GM23338 (cell line): ENCODE results near the gene GPR35. TPM values are rescaled to one million over a fixed set of nuclear protein-coding genes. Genes with fewer than 3 reads are reported as not detected.

Experiments used
- ATAC-seq: fragments of 200-7000 bp; cut with Tn5 transposase; 3 replicates; pipeline ENCODE4 v1.9.1; 2020
- DNase-seq: peaks from one replicate; pipeline ENCODE4 v3.0.0-alpha.2; 2015; ENCODE audit warnings: low spot score
- H2AFZ ChIP-seq: fragments of 200-600 bp; sonication (generic); 2 replicates; pipeline ENCODE4 v1.8.0; 2016; ENCODE audit warnings: antibody characterized with exemption, mild to moderate bottlenecking, moderate library complexity
- H3F3A ChIP-seq: fragments of 200-600 bp; sonication (generic); replicated peaks from 2 replicates; pipeline ENCODE4 v1.8.0; 2017; ENCODE audit warnings: antibody characterized with exemption, mixed run types, low read depth
- H3K27ac ChIP-seq: fragments of 200-600 bp; sonication (generic); 2 replicates; pipeline ENCODE4 v1.6.1; 2016; ENCODE audit warnings: low read depth
- H3K27me3 ChIP-seq: fragments of 200-600 bp; sonication (generic); 2 replicates; pipeline ENCODE4 v1.8.0; 2016; ENCODE audit warnings: mild to moderate bottlenecking, mixed run types, moderate library complexity; ENCODE audit not compliant: insufficient read depth
- H3K36me3 ChIP-seq: fragments of 200-600 bp; sonication (generic); 2 replicates; pipeline ENCODE4 v1.8.0; 2016; ENCODE audit warnings: mild to moderate bottlenecking; ENCODE audit not compliant: insufficient read depth
- H3K4me1 ChIP-seq: fragments of 200-600 bp; sonication (generic); 2 replicates; pipeline ENCODE4 v1.8.0; 2016; ENCODE audit warnings: mild to moderate bottlenecking, moderate library complexity; ENCODE audit not compliant: insufficient read depth
- H3K4me2 ChIP-seq: fragments of 200-600 bp; sonication (generic); 2 replicates; pipeline ENCODE4 v1.7.1; 2017; ENCODE audit warnings: mixed run types
- H3K4me3 ChIP-seq: fragments of 200-600 bp; sonication (generic); 2 replicates; pipeline ENCODE4 v1.6.1; 2016; ENCODE audit warnings: mixed run types
- H3K79me2 ChIP-seq: fragments of 200-600 bp; sonication (generic); replicated peaks from 2 replicates; pipeline ENCODE4 v1.8.0; 2017; ENCODE audit warnings: mild to moderate bottlenecking; ENCODE audit not compliant: insufficient read depth
- H3K9me2 ChIP-seq: fragments of 200-600 bp; sonication (generic); 2 replicates; pipeline ENCODE4 v1.8.0; 2017; ENCODE audit not compliant: insufficient read depth
- H4K20me1 ChIP-seq: fragments of 200-600 bp; sonication (generic); replicated peaks from 2 replicates; pipeline ENCODE4 v1.8.0; 2017; ENCODE audit warnings: mild to moderate bottlenecking; ENCODE audit not compliant: insufficient read depth
- H3K27ac Mint-ChIP-seq: 2 replicates; pipeline ENCODE4 v1.8.0; 2020; ENCODE audit warnings: inconsistent platforms, mild to moderate bottlenecking, moderate library complexity, mixed read lengths
- H3K27me3 Mint-ChIP-seq: 3 replicates; pipeline ENCODE4 v1.8.0; 2022; ENCODE audit warnings: low read depth, mild to moderate bottlenecking, moderate library complexity, mixed read lengths, inconsistent platforms; ENCODE audit not compliant: insufficient read depth, poor library complexity
- H3K36me3 Mint-ChIP-seq: 3 replicates; pipeline ENCODE4 v1.8.0; 2021; ENCODE audit warnings: low read depth, mild to moderate bottlenecking, inconsistent platforms, moderate library complexity, mixed read lengths
- H3K4me1 Mint-ChIP-seq: 3 replicates; pipeline ENCODE4 v1.8.0; 2020; ENCODE audit warnings: mild to moderate bottlenecking, inconsistent platforms, mixed read lengths
- H3K4me3 Mint-ChIP-seq: 3 replicates; pipeline ENCODE4 v1.8.0; 2021; ENCODE audit warnings: moderate library complexity, mild to moderate bottlenecking, inconsistent platforms, mixed read lengths
- H3K9me3 Mint-ChIP-seq: 3 replicates; pipeline ENCODE4 v1.8.0; 2020; ENCODE audit warnings: moderate library complexity, mild to moderate bottlenecking, inconsistent platforms, mixed read lengths
- EZH2phosphoT487 ChIP-seq: fragments of 200-600 bp; sonication (generic); IDR thresholded peaks from one replicate; pipeline ENCODE4 v1.8.1; 2018; ENCODE audit warnings: antibody characterized with exemption; ENCODE audit not compliant: unreplicated experiment
- POLR2AphosphoS5 ChIP-seq: IDR thresholded peaks from 2 replicates; pipeline ENCODE4 v1.6.1; 2016; ENCODE audit warnings: antibody characterized with exemption, low read depth
- ZNF114 ChIP-seq: fragments of 250-450 bp; sonication (Bioruptor Pico); IDR thresholded peaks from 2 replicates; pipeline ENCODE4 v1.5.0; 2020; ENCODE audit warnings: mild to moderate bottlenecking, moderate library complexity
- ZNF462 ChIP-seq: fragments of 250-450 bp; sonication (Bioruptor Pico); IDR thresholded peaks from 2 replicates; pipeline ENCODE4 v1.5.0; 2020; ENCODE audit warnings: mild to moderate bottlenecking, moderate library complexity
- polyA plus RNA-seq: library from polyadenylated mRNA; unstranded; fragments of >200 nt; fragmentation: Nextera tagmentation; extraction: Ambion mirVana; gene quantifications from 2 replicates; pipeline ENCODE4 v1.2.1, GENCODE V29; 2016
- total RNA-seq: library from RNA; depleted of rRNA; stranded (reverse); fragments of >200 nt; shearing (Covaris generic); gene quantifications from 2 replicates; pipeline ENCODE4 v1.2.3, GENCODE V29; 2014

The GPR35 gene
- total and polyA plus RNA-seq, 2 experiments from 2014 or later: not detected

DNA sequence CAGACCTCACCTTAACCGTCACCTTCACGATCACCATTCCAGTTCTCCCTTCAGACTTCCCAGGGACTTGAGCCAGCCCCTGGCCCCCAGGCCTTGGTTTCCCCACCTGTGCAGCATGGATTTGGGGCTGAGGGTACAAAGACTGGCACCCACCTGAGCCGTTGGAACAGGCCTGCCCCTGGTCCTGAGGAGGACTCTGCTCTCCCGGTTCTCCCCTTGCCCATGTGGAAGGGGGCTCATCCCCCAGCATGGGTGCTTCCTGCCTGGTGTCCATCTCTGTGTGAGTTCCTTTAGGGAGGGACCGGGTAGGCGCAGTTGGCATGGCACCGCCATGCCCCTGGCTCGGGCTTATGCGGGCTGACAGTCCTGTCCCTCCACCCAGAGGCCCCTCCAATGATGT, 10.9 kb upstream of the GPR35 start:
- H3K4me1 Mint-ChIP-seq: no peaks in the 10 kb centered on the region
- peaks cover 32% of the 10 kb centered on the region for H3K9me3 Mint-ChIP-seq
- no peaks in the 10 kb centered on the region for H3K27me3 ChIP-seq
- H3K27me3 Mint-ChIP-seq: peaks cover 2% of the 10 kb centered on the region
- no peak for DNase-seq
- H4K20me1 ChIP-seq: no peaks in the 10 kb centered on the region
- H3K27ac Mint-ChIP-seq: no peak overlapping the region
- no peaks in the 10 kb centered on the region for H3K79me2 ChIP-seq
- no peak overlapping the region for H3K27ac ChIP-seq
- no peak overlapping the region for H3K4me3 Mint-ChIP-seq
- no peaks in the 10 kb centered on the region for H3K36me3 ChIP-seq
- peaks cover 40% of the 10 kb centered on the region for H3K36me3 Mint-ChIP-seq
- H3K4me3 ChIP-seq: no peak overlapping the region
- H3F3A ChIP-seq: no peaks in the 10 kb centered on the region
- no peak overlapping the region for H3K4me2 ChIP-seq
- no peak for TF ChIP-seq ZNF462 (CRISPR knock-in tag)
- no peak overlapping the region for H2AFZ ChIP-seq
- ATAC-seq: no peak
- no peaks in the 10 kb centered on the region for H3K4me1 ChIP-seq
- no peaks in the 10 kb centered on the region for H3K9me2 ChIP-seq

DNA sequence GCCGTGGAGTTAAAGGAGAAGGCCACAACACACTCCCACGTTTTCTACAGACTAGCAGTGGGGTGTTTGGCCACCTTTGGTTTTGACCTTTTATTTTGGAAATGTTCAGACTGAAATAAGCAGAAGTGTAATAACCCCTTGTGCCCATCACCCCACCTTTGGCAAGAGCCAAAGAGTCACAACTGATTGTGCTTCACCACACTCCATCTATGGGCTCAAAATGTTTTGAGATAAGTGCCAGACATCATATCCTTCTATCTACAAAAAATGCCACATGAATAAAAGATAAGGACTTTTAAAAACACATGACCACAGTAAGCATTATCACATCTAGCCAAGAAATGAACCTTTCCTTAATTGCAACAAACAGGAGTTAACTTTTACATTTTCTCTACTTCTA, 9.9 kb upstream of the GPR35 start:
- Histone ChIP-seq H3F3A (no peaks in the 10 kb centered on the region), H3K9me2 (no peaks in the 10 kb centered on the region), H3K4me2 (no peak overlapping the region), H3K27ac (no peak overlapping the region), H4K20me1 (no peaks in the 10 kb centered on the region), H2AFZ (no peak overlapping the region), H3K79me2 (no peaks in the 10 kb centered on the region), H3K4me3 (no peak overlapping the region), H3K36me3 (no peaks in the 10 kb centered on the region), H3K4me1 (no peaks in the 10 kb centered on the region), H3K27me3 (no peaks in the 10 kb centered on the region)
- Mint-ChIP-seq H3K9me3 (peaks cover 35% of the 10 kb centered on the region), H3K36me3 (peaks cover 40% of the 10 kb centered on the region), H3K27ac (no peak overlapping the region), H3K4me1 (no peaks in the 10 kb centered on the region), H3K4me3 (no peak overlapping the region), H3K27me3 (peaks cover 5% of the 10 kb centered on the region)
- DNase-seq: no peak
- no peak for ATAC-seq
- TF ChIP-seq EZH2phosphoT487 (no peak), ZNF114 (CRISPR knock-in tag) (no peak), POLR2AphosphoS5 (no peak), ZNF462 (CRISPR knock-in tag) (no peak)
